Activated B cell treated with CpG ODN at 0.5 μM for 24 hours (primary cell): ENCODE results near the gene MYDGF. TPM values are rescaled to one million over a fixed set of nuclear protein-coding genes. Genes with fewer than 3 reads are reported as not detected.
A peak's percentile ranks its signal among the peaks of the same experiment; 100 is the strongest.

Source experiments
- ATAC-seq: fragments of 200-7000 bp; cut with Tn5 transposase; one replicate; pipeline ENCODE4 v1.10.0; 2021; ENCODE audit warnings: low read depth, mild to moderate bottlenecking, moderate library complexity
- CTCF ChIA-PET: fragments of 350-600 bp; sonication (Branson Sonifier 250); formaldehyde crosslinking; loops from one replicate; lab custom pipeline; 2021; ENCODE audit warnings: antibody characterized with exemption; lab: Charles Lee
- POLR2A ChIA-PET: fragments of 350-600 bp; sonication (Branson Sonifier 250); formaldehyde crosslinking; loops from one replicate; lab custom pipeline; 2021; ENCODE audit warnings: antibody characterized with exemption; lab: Charles Lee
- DNase-seq: peaks from one replicate; pipeline ENCODE4 v3.0.0; 2022
- H3K27ac Mint-ChIP-seq: one replicate; pipeline ENCODE4 v1.8.0; 2020; ENCODE audit warnings: mixed read lengths
- H3K27me3 Mint-ChIP-seq: one replicate; pipeline ENCODE4 v1.8.0; 2021; ENCODE audit warnings: mixed read lengths
- H3K36me3 Mint-ChIP-seq: one replicate; pipeline ENCODE4 v1.8.0; 2021; ENCODE audit warnings: low read depth, mixed read lengths
- H3K4me1 Mint-ChIP-seq: one replicate; pipeline ENCODE4 v1.8.0; 2021; ENCODE audit warnings: mixed read lengths
- H3K4me3 Mint-ChIP-seq: one replicate; pipeline ENCODE4 v1.8.0; 2020; ENCODE audit warnings: mild to moderate bottlenecking, mixed read lengths
- H3K9me3 Mint-ChIP-seq: one replicate; pipeline ENCODE4 v1.8.0; 2020; ENCODE audit warnings: mixed read lengths
- intact Hi-C: fragments of 100-400 bp; cut with micrococcal nuclease; formaldehyde crosslinking; loops from one replicate; pipeline ENCODE4 v1.15.1; 2024
- total RNA-seq: library from RNA; stranded (reverse); gene quantifications from 2 replicates; pipeline ENCODE4 v1.2.3, GENCODE V29; 2022
- TF ChIP-seq, protein P1 (sequence below): fragments of 200-600 bp; IDR thresholded peaks from one replicate; pipeline ENCODE4 v1.8.0; 2022; ENCODE audit warnings: antibody characterized with exemption, mild to moderate bottlenecking

MYDGF gene
- total RNA-seq, 1 donor from 2014 or later = 30.9 TPM

DNA sequence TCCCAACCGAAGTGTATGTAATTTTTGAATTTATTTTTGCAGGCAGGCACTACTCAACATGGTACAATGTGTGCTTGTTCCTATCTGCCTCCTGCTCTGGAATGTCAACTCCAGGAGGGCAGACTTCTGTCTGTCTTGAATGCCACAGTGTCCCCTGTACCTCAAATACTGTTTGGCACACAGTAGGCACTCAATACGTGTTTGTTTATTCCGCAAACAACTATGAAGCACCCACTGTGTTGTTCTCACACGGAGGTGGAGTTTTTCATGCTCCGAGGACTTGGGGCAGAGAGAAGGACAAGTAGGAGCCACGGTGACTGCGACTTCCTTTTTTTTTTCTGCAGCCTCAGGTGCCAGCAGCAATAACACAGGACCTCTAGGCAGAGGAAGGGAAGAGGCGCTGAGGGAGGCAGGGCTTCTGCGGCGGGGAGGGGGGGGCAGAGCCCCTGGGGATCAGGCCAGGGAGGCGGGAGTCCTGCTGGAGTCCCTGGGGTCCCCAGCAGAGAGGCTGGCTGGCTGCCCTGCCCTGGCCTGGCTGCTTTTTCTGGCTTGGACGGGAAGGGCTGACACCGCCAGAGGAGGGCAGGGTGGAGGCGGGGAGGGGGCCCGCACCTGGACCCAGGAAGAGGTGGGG, 60.1 kb downstream of the MYDGF start:
- ATAC-seq = peak; percentile 37
- CTCF ChIA-PET = no interaction called here

More for the DNA sequence above, 60.1 kb downstream of the MYDGF start:
- DNase-seq = no peak
- Mint-ChIP-seq H3K27me3 (peaks cover 13% of the 10 kb centered on the region), H3K9me3 (no peaks in the 10 kb centered on the region), H3K36me3 (no peaks in the 10 kb centered on the region), H3K27ac (no peak overlapping the region), H3K4me3 (no peak overlapping the region), H3K4me1 (peaks cover 9% of the 10 kb centered on the region)
- intact Hi-C loops = no loop called here
- TF ChIP-seq, protein P1, sequence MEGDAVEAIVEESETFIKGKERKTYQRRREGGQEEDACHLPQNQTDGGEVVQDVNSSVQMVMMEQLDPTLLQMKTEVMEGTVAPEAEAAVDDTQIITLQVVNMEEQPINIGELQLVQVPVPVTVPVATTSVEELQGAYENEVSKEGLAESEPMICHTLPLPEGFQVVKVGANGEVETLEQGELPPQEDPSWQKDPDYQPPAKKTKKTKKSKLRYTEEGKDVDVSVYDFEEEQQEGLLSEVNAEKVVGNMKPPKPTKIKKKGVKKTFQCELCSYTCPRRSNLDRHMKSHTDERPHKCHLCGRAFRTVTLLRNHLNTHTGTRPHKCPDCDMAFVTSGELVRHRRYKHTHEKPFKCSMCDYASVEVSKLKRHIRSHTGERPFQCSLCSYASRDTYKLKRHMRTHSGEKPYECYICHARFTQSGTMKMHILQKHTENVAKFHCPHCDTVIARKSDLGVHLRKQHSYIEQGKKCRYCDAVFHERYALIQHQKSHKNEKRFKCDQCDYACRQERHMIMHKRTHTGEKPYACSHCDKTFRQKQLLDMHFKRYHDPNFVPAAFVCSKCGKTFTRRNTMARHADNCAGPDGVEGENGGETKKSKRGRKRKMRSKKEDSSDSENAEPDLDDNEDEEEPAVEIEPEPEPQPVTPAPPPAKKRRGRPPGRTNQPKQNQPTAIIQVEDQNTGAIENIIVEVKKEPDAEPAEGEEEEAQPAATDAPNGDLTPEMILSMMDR = no peak
- POLR2A ChIA-PET = interaction anchor here (0.7 kb wide), 1 partner anchor 14 kb away, joined by 5 read pairs; no protein-coding TSS in a partner anchor

Other genes starting within 250 kb of the MYDGF start
- 54.3 and 58.2 TPM in 2 replicates for gene UBXN6, start 212.5 kb downstream of the MYDGF start, total RNA-seq
- 44.9 and 49.7 TPM in 2 replicates for gene HDGFL2, start 198.0 kb downstream of the MYDGF start, total RNA-seq
- not detected in 2 replicates for gene PLIN4, start 151.9 kb downstream of the MYDGF start, total RNA-seq
- gene PLIN5, start 135.1 kb downstream of the MYDGF start, total RNA-seq = 0.17 and 0.33 TPM in 2 replicates
- 0.42 and 2.0 TPM in 2 replicates for gene LRG1, start 130.3 kb downstream of the MYDGF start, total RNA-seq
- 0.11 and 0.37 TPM in 2 replicates for gene SEMA6B, start 110.7 kb downstream of the MYDGF start, total RNA-seq
- 13.2 and 15.5 TPM in 2 replicates for gene TNFAIP8L1, start 30.8 kb downstream of the MYDGF start, total RNA-seq
- 85.7 and 111 TPM in 2 replicates for gene DPP9, start 53.5 kb upstream of the MYDGF start, total RNA-seq
- 16.7 and 17.9 TPM in 2 replicates for gene FEM1A, start 121.4 kb upstream of the MYDGF start, total RNA-seq
- gene TICAM1, start 161.4 kb upstream of the MYDGF start, total RNA-seq = 34.4 and 39.4 TPM in 2 replicates
- gene PLIN3, start 197.3 kb upstream of the MYDGF start, total RNA-seq = 28.7 and 29.0 TPM in 2 replicates
- gene ARRDC5, start 232.6 kb upstream of the MYDGF start, total RNA-seq = 4.3 and 5.0 TPM in 2 replicates
- 6.5 and 7.8 TPM in 2 replicates for gene UHRF1, start 239.2 kb upstream of the MYDGF start, total RNA-seq